HG03066 (cell line): ENCODE results near the gene BAZ1A.
"Not testable (repeated sequence)": the region's sequence is repeated elsewhere in the genome, so short reads cannot be mapped to it uniquely, and the experiment has no call there.

Source experiments
- ATAC-seq: cut with Tn5 transposase; IDR thresholded peaks from one replicate; pipeline ENCODE4 v1.9.1; 2021; ENCODE audit warnings: low read depth; ENCODE audit not compliant: unreplicated experiment

Gene BAZ1A

GRCh38 chr14:34792598-34792997 lies 82.6 kb downstream of the BAZ1A start:
- no peak for ATAC-seq

GRCh38 chr14:34785223-34786006 lies 89.7 kb downstream of the BAZ1A start:
- ATAC-seq, result no peak

DNA sequence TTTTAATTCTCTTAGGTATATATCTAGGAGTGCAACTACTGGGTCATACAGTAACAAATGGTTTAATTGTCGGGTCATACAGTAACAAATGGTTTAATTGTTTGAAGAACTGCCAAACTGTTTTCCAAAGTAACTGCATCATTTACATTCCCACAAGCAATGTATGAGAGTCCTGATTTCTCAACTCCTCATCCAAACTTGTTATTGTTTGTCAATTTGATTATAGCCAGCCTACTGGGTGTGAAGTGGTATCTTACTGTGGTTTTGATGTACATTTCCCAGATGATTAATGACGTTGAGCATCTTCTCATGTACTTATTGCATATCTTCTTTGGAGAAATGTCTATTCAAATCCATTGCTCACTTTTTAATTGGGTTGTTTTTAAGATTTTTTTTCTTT lies 93.1 kb downstream of the BAZ1A start:
- ATAC-seq, result no peak

DNA sequence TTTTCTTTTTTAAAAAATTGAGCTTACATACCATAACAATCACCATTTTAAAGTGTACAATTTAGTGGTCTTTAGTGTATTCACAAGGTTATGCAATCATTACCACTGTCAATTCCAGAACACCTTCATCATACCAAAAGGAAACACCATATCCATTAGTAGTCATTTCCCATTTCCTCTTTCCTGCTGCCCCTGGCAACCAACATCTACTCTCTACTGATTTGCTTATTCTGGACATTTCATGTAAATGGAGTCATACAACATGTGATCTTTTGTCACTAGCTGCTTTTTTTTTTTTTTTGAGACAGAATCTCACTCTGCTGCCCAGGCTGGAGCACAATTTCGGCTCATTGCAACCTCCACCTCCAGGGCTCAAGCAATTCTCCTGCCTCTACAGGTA lies 93.9 kb downstream of the BAZ1A start:
- no peak for ATAC-seq

- ATAC-seq, result no peak
These were observed 94.5 kb downstream of the BAZ1A start for GRCh38 chr14:34780646-34781045.

DNA sequence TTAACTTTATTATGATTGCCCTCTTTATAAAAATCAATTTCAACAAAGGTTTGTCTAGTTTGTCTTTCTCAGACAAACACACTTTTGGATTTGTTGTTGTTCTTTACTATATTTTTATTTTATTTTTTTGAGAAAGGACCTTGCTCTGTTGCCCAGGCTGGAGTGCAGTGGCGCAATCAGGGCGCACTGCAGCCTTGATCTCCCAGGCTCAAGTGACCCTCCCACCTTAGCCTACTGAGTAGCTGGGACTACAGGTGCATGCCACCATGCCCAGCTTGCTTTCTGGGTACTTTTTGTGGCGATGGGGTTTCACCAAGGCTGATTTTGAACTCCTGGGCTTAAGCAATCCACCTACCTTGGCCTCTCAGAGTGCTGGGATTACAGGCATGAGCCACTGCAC lies 96.4 kb downstream of the BAZ1A start:
- ATAC-seq, result no peak

DNA sequence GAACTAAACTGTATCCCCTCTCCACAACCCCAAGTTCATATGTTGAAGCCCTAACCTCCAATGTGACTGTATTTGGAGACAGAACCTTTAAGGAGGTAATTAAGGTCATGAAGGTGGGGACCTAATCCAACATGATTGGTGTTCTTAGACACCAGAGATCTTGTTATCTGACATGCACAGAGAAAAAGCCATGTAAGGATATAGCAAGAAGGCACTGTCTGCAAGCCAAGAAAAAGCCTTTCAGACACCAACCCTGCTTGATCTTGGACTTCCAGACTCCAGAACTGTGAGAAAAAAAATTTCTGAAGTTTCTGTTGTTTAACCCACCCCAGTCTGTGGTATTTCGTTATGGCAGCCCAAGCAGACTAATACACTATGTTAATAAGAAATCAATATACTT lies 98.5 kb downstream of the BAZ1A start:
- no peak for ATAC-seq

- no peak for ATAC-seq
These were observed 99.2 kb downstream of the BAZ1A start for GRCh38 chr14:34775922-34776321.

DNA sequence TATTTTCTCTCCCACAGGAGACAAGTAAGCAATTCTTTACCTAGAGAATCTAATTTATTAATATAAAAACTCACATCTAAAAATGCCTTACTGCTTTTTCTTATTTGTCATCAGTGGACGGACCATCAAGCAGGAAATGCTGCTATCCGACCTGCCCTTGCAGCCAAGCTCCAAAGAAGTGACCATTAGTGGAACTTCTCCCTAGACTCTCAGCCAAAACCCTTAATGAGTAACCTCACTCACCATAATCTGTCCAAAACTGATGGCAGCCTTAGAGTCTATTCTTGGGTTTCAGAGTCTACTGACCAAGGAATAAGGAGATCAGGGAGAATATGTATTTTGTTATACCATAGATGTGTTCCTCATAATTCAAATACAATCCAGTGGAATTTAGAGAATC lies 99.8 kb downstream of the BAZ1A start:
- ATAC-seq, result no peak

DNA sequence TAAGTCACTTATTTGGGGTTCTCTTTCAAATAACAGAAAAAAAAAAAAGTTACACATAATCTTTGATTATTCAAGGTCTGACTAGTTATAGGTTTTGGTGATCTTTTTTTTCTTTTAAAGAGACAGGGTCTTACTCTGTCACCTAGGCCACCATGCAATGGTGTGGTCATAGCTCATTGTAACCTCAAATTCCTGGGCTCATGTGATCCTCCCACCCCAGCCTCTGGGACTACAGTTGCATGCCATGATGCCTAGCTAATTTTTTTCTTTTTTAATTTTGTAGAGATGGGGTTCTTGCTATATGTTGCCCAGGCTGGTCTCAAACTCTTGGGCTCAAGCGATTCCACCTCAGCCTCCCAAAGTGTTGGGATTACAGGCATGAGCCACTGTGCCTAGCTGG lies 104.3 kb downstream of the BAZ1A start:
- ATAC-seq, result no peak

- no peak for ATAC-seq
These were observed 108.6 kb downstream of the BAZ1A start for GRCh38 chr14:34766606-34767005.

- no peak for ATAC-seq
These were observed 109.1 kb downstream of the BAZ1A start for GRCh38 chr14:34766060-34766459.

GRCh38 chr14:34755215-34755614 lies 119.9 kb downstream of the BAZ1A start:
- no peak for ATAC-seq

DNA sequence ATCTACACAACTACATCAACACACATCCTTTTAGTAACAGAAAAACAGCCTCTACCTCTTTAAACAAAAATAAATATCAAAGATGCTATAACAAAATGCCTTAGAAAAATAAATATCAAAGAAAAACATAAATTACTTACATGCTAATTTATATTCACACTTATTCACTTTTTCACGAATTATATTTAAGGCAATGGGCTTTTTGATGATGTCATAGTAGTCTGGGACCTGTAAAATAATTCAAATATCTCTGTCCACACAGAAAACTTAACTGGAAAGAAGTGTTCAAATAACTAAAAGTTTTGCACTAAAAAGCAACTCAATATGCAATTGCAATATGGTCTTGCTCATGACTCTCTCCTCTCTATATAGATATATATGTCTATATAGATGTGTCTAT lies 120.5 kb downstream of the BAZ1A start:
- no peak for ATAC-seq

DNA sequence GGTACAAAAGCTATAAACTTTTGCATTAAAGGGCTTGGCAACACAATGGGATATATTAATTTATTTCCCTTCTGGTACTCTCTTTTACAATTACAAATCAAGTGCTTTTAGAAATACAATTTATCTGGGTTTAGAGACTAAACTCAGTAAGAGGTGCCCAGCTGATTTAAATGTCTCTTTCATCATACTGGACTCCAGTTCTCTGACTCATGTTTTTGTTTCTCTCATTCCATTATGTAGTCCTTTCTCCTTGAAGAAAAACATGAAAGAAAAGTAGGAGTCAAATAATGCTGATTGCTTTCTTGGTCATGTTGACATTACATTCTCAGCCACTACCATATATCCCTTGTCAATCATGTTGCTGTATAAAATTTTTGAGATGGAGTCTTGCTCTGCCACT lies 124.5 kb downstream of the BAZ1A start:
- no peak for ATAC-seq

GRCh38 chr14:34750233-34750632 lies 124.9 kb downstream of the BAZ1A start:
- no peak for ATAC-seq

DNA sequence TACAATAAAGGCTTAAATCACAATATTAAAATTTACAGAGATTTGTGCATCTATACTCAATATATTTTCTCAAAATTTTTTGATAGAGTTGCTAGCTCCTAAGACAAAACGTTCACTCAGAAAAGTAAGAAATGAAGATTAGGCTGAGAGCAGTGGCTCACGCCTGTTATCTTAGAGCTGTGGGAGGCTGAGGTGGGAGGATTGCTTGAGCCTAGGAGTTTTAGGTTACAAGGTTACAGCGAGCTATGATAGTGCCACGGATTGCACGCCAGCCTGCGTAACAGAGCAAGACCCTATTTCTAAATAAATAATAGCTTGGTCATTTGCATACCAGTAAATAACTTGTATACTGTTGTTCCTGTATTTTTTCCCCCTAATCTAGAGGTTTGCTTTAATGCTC lies 125.8 kb downstream of the BAZ1A start:
- ATAC-seq, result no peak

GRCh38 chr14:34742270-34743115 lies 132.7 kb downstream of the BAZ1A start:
- no peak for ATAC-seq

GRCh38 chr14:34741840-34742239 lies 133.3 kb downstream of the BAZ1A start:
- no peak for ATAC-seq

- ATAC-seq, result not testable (repeated sequence)
These were observed 135.0 kb downstream of the BAZ1A start for GRCh38 chr14:34740139-34740538.

- ATAC-seq, result not testable (repeated sequence)
These were observed 138.1 kb downstream of the BAZ1A start for GRCh38 chr14:34737079-34737478.

DNA sequence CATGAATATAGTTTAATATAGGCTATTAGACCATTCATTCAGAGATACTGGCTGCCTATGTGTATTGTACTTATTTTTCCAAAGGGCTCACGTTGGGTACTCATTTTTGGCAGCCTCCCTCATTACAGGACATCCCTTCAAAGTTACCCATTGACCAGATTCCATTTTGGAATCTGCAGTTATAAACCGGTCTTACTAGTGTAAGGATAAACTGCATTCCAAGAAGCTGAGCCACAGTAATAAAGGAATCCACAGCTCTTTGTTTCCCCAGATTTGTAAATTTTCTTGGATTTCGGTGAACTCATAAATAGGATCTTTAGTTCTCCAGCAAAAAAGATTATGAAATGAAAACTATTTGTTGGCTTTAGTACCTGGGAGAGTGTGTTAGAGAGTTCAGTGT lies 141.9 kb downstream of the BAZ1A start:
- ATAC-seq, result no peak
